Transverse colon (tissue), 4 donors: ENCODE data around the gene VSNL1.

Experiments
- EP300 ChIP-seq: sonication (generic); formaldehyde crosslinking; IDR thresholded peaks from one replicate; pipeline ENCODE4 v1.6.1; 2017; ENCODE audit warnings: antibody characterized with exemption, low read depth
- POLR2A ChIP-seq: fragments of 450-650 bp; IDR thresholded peaks from one replicate; pipeline ENCODE4 v1.6.1; 2016; ENCODE audit warnings: antibody characterized with exemption, mild to moderate bottlenecking, moderate library complexity
- POLR2AphosphoS5 ChIP-seq, 3 donors: sonication (generic); formaldehyde crosslinking; IDR thresholded peaks; one replicate each; pipeline ENCODE4 v1.6.1; 2016; ENCODE audit warnings: antibody characterized with exemption in 3 of 3
- TF ChIP-seq, protein P1 (sequence below), 5 experiments: fragments of 200-600 bp in 3 of 5; fragments of 450-650 bp in 2 of 5; sonication (generic) in 3 of 5; IDR thresholded peaks; 1 replicate in 2 of 5; 2 replicates in 3 of 5; pipeline ENCODE4 v1.5.1; 2016 to 2017; ENCODE audit warnings: antibody characterized with exemption in 5 of 5, inconsistent platforms in 3 of 5, mild to moderate bottlenecking in 2 of 5, moderate library complexity in 1 of 5

DNA sequence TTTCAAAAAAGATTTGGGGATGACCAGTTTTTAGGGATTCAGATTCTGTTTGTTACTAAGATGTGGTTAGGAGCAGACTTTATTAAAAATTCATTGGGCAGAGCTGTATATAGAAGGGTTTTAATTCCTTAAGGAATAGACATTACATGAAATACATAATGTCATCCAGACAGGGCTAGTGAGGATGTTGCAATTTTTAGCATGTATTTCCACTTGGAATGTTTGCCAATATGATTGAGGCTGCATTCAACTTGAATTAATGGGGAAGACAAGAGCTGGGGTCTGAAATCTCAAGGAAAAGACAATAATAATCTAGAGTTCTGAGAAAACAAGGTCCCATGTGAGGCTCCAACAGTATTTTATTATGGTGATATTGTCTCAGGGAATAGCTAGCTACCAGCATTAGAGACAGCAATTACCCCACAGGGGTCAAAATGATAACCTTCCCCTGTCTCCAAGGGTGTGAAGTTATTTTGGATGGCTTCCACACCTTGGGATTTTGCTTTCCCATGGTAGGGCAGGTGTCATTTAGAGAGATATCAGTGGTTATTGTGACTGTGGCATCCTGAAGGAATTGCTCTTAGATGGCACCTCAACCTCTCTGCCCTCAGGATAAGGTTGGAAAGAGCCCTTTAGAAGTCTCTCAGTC is 60.2 kb downstream of the VSNL1 start:
- TF ChIP-seq, protein P1, sequence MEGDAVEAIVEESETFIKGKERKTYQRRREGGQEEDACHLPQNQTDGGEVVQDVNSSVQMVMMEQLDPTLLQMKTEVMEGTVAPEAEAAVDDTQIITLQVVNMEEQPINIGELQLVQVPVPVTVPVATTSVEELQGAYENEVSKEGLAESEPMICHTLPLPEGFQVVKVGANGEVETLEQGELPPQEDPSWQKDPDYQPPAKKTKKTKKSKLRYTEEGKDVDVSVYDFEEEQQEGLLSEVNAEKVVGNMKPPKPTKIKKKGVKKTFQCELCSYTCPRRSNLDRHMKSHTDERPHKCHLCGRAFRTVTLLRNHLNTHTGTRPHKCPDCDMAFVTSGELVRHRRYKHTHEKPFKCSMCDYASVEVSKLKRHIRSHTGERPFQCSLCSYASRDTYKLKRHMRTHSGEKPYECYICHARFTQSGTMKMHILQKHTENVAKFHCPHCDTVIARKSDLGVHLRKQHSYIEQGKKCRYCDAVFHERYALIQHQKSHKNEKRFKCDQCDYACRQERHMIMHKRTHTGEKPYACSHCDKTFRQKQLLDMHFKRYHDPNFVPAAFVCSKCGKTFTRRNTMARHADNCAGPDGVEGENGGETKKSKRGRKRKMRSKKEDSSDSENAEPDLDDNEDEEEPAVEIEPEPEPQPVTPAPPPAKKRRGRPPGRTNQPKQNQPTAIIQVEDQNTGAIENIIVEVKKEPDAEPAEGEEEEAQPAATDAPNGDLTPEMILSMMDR (IDR thresholded peaks at IDR 0.05): no peak
- no peak for TF ChIP-seq POLR2A
- TF ChIP-seq EP300: no peak
- TF ChIP-seq POLR2AphosphoS5 (IDR thresholded peaks at IDR 0.05): no peak
